ENCODE results near the gene RASGRF1.

DNA sequence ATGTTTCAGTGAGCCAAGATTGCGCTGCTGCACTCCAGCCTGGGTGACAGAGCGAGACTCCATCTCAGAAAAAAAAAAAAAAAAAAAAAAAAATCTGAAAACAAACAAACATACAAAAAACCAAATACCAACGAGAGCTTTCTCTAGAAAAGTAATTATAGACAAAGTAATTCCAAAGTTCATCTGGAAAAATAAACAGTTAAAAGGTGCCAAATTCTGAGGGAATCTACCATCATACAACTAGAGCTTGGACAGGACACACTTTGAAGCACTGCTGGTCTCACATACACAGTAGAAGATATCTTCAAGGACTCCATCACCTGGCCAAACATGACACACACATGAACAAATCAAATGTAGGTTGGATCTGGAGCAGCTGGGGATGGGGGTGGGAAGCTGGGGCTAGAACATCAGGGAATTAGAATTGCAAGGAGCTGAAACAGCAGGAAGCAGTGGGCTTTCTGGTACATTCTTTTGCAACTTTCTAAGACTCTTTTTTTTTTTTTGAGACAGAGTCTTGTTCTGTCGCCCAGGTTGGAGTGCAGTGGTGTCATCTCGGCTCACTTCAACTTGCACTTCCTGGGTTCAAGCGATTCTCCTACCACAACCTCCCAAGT lies 104.6 kb downstream of the RASGRF1 start:
- TF ChIP-seq CTCF (conservative IDR thresholded peaks at IDR 0.05; ENCODE audit: low read depth, low read length): no peak
- TF ChIP-seq EZH2phosphoT487 (IDR thresholded peaks at IDR 0.05; ENCODE audit: borderline replicate concordance, low read length): no peak
- TF ChIP-seq EZH2 (IDR thresholded peaks at IDR 0.05; ENCODE audit: low read length, unreplicated experiment): no peak
